Measurements from ENCODE around the gene ANAPC5. TPM values are rescaled to one million over a fixed set of nuclear protein-coding genes. Genes with fewer than 3 reads are reported as not detected.

Gene ANAPC5
- total RNA-seq, 1 donor from 2014 or later = 115 TPM

GRCh38 chr12:121264135-121264534 is 88.1 kb downstream of the ANAPC5 start:
- FAIRE-seq (no peak), DNase-seq (ENCODE audit: low read depth) (no peak)
- H3K36me3 ChIP-seq (ENCODE audit: control insufficient read depth, insufficient read depth, low read length) = peaks cover 26% of the 10 kb centered on the region
- no peak overlapping the region for H3K4me3 ChIP-seq (ENCODE audit: low read depth, low read length)
- no peak for TF ChIP-seq CTCF (IDR thresholded peaks at IDR 0.05; ENCODE audit: insufficient read depth, low read length, severe bottlenecking)
- H3K27me3 ChIP-seq (ENCODE audit: control insufficient read depth, insufficient read depth, low read length) = no peaks in the 10 kb centered on the region

DNA sequence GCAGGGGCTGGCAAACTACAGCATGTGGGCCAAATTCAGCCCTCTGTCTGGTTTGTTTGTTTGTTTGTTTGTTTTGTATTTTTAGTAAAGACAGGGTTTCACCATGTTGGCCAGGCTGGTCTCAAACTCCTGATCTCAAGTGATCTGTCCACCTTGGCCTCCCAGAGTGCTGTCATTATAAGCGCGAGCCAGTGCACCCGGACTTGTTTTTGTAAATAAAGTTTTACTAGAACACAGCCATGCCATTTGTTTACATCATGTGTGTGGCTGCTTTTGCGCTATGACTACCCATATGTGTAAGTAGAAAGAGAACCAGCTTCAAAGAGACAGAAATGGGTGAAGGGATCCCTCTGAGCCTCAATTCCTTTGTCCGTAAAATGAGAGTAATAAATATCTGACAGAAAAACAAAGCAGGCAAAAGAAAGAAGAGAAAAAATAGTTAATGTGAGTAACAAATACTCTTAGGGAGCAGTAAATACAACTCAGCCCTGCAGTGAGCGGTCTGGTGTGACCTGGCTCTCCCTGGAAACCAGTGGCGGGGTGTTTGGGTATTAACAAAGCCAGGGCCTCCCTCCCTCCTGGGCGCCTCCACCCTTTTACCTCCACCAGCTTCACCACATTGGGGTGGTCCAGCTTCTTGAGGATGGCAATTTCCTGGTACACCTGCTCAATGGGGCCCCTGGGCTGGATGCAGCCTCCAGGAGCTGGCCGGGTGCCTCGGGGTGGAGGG is 88.8 kb downstream of the ANAPC5 start:
- no peak for FAIRE-seq
- Histone ChIP-seq H3K4me3 (ENCODE audit: low read depth, low read length) (no peak overlapping the region), H3K36me3 (ENCODE audit: control insufficient read depth, insufficient read depth, low read length) (peaks cover 23% of the 10 kb centered on the region), H3K27me3 (ENCODE audit: control insufficient read depth, insufficient read depth, low read length) (no peaks in the 10 kb centered on the region)
- DNase-seq (ENCODE audit: low read depth) = no peak
- no peak for TF ChIP-seq CTCF (IDR thresholded peaks at IDR 0.05; ENCODE audit: insufficient read depth, low read length, severe bottlenecking)

DNA sequence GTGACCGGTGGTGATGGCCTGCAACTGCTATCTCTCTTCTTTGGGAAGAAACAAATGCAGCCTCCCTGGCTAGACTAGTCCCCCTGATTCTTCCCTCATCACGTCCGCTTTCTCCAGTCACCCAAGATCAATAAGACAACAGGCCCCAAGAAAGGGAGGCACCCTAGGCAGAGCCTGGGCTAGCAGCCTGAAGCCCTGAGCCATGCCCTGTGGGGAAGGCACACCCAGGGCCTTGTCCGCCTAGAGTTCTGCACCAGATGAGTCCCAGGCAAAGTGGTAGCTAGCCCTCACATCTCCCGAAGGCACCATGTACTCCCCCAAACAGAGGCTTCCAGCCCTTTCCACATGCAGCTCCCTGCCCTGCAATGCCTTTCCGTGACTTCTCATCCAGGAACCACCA is 90.8 kb downstream of the ANAPC5 start:
- no peak for DNase-seq (ENCODE audit: low read depth)
- Histone ChIP-seq H3K27me3 (ENCODE audit: control insufficient read depth, insufficient read depth, low read length) (no peaks in the 10 kb centered on the region), H3K4me3 (ENCODE audit: low read depth, low read length) (no peak overlapping the region), H3K36me3 (ENCODE audit: control insufficient read depth, insufficient read depth, low read length) (peaks cover 24% of the 10 kb centered on the region)
- no peak for FAIRE-seq
- no peak for TF ChIP-seq CTCF (IDR thresholded peaks at IDR 0.05; ENCODE audit: insufficient read depth, low read length, severe bottlenecking)

- no peak overlapping the region for H3K4me3 ChIP-seq (ENCODE audit: low read depth, low read length)
- DNase-seq (ENCODE audit: low read depth) (no peak), FAIRE-seq (no peak)
- H3K36me3 ChIP-seq (ENCODE audit: control insufficient read depth, insufficient read depth, low read length) = peaks cover 30% of the 10 kb centered on the region
- no peak for TF ChIP-seq CTCF (IDR thresholded peaks at IDR 0.05; ENCODE audit: insufficient read depth, low read length, severe bottlenecking)
- H3K27me3 ChIP-seq (ENCODE audit: control insufficient read depth, insufficient read depth, low read length) = no peaks in the 10 kb centered on the region
These were observed 92.1 kb downstream of the ANAPC5 start for GRCh38 chr12:121260091-121260490.

DNA sequence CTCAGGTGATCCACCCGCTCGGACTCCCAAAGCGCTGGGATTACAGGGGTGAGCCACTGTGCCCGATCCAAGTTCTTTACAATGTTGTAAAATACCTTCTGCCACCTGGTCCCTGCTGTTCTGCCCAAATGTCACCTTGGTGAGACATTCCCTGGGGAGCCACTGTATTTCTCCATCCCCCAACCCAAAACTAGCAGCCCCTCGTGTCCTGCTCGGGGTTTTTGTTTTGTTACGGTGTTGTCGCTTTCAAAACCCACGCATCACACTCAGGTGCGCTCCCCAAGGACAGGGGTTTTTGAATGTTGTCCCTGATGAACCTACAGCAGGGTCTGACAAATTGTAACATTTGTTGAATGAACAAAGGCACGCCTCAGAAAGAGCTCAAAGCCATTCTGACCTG is 93.1 kb downstream of the ANAPC5 start:
- H3K4me3 ChIP-seq (ENCODE audit: low read depth, low read length) = no peak overlapping the region
- peaks cover 31% of the 10 kb centered on the region for H3K36me3 ChIP-seq (ENCODE audit: control insufficient read depth, insufficient read depth, low read length)

More for the DNA sequence above, 93.1 kb downstream of the ANAPC5 start:
- no peak for DNase-seq (ENCODE audit: low read depth)
- no peak for FAIRE-seq
- no peak for TF ChIP-seq CTCF (IDR thresholded peaks at IDR 0.05; ENCODE audit: insufficient read depth, low read length, severe bottlenecking)
- H3K27me3 ChIP-seq (ENCODE audit: control insufficient read depth, insufficient read depth, low read length) = no peaks in the 10 kb centered on the region

Other genes with a start within 250 kb of the ANAPC5 start
- gene P2RX7, start 219.5 kb downstream of the ANAPC5 start, total RNA-seq = under 0.01 and 0.77 TPM in 2 replicates
- gene P2RX4, start 142.3 kb downstream of the ANAPC5 start, total RNA-seq = 13.4 and 16.4 TPM in 2 replicates
- gene CAMKK2, start 55.7 kb downstream of the ANAPC5 start, total RNA-seq = 9.5 and 11.1 TPM in 2 replicates
- 49.5 and 144 TPM in 2 replicates for gene RNF34, start 47.7 kb upstream of the ANAPC5 start, total RNA-seq
- gene KDM2B, start 228.6 kb upstream of the ANAPC5 start, total RNA-seq = 14.2 and 18.7 TPM in 2 replicates